Measurements from ENCODE around the gene ABCA10. TPM values are rescaled to one million over a fixed set of nuclear protein-coding genes. Genes with fewer than 3 reads are reported as not detected.

ABCA10 gene
- total RNA-seq, 2 experiments from 2014 or later: 0.22 to 0.38 TPM

GRCh38 chr17:69143683-69144231 lies 84.9 kb downstream of the ABCA10 start:
- H3K4me1 Mint-ChIP-seq (ENCODE audit: low read depth): no peaks in the 10 kb centered on the region
- no peaks in the 10 kb centered on the region for H3K36me3 Mint-ChIP-seq
- POLR2A ChIA-PET: no interaction called here
- H3K4me3 Mint-ChIP-seq: no peak overlapping the region
- intact Hi-C loops (cut with micrococcal nuclease): loop anchor here (10.0 kb wide), 1 partner anchor 109 kb away; no protein-coding TSS in a partner anchor
- no peaks in the 10 kb centered on the region for H3K9me3 Mint-ChIP-seq
- CTCF ChIA-PET: no interaction called here
- no peak for DNase-seq
- H3K27ac Mint-ChIP-seq: no peak overlapping the region
- peaks cover 2% of the 10 kb centered on the region for H3K27me3 Mint-ChIP-seq

GRCh38 chr17:69143151-69143550 lies 85.5 kb downstream of the ABCA10 start:
- DNase-seq: no peak
- Mint-ChIP-seq H3K27ac (no peak overlapping the region), H3K4me1 (ENCODE audit: low read depth) (no peaks in the 10 kb centered on the region), H3K36me3 (no peaks in the 10 kb centered on the region), H3K4me3 (no peak overlapping the region), H3K27me3 (peaks cover 2% of the 10 kb centered on the region), H3K9me3 (no peaks in the 10 kb centered on the region)
- ChIA-PET POLR2A (no interaction called here), CTCF (interaction anchor here (0.7 kb wide), 1 partner anchor 96 kb away, joined by 3 read pairs; no protein-coding TSS in a partner anchor)
- intact Hi-C loops (cut with micrococcal nuclease): loop anchor here (10.0 kb wide), 1 partner anchor 108 kb away; no protein-coding TSS in a partner anchor

- no peaks in the 10 kb centered on the region for H3K4me1 Mint-ChIP-seq (ENCODE audit: low read depth)
- CTCF ChIA-PET: no interaction called here
- no peaks in the 10 kb centered on the region for H3K36me3 Mint-ChIP-seq
- no peak overlapping the region for H3K27ac Mint-ChIP-seq
- intact Hi-C loops (cut with micrococcal nuclease): loop anchor here (10.0 kb wide), 1 partner anchor 107 kb away; no protein-coding TSS in a partner anchor
- peaks cover 2% of the 10 kb centered on the region for H3K27me3 Mint-ChIP-seq
- POLR2A ChIA-PET: no interaction called here
- H3K9me3 Mint-ChIP-seq: no peaks in the 10 kb centered on the region
- no peak for DNase-seq
- H3K4me3 Mint-ChIP-seq: no peak overlapping the region
Measured at GRCh38 chr17:69142175-69142802, 86.3 kb downstream of the ABCA10 start.

- Mint-ChIP-seq H3K27ac (no peak within 1 kb of the TSS), H3K27me3 (peaks cover 2% of the 10 kb centered on the region), H3K4me3 (no peak within 1 kb of the TSS), H3K9me3 (no peaks in the 10 kb centered on the region), H3K36me3 (no peaks in the 10 kb centered on the region), H3K4me1 (ENCODE audit: low read depth) (no peaks in the 10 kb centered on the region)
- no peak for DNase-seq
- ChIA-PET POLR2A (no interaction called here), CTCF (no interaction called here)
- intact Hi-C loops (cut with micrococcal nuclease): loop anchor here (10.0 kb wide), 1 partner anchor 107 kb away; no protein-coding TSS in a partner anchor
Measured at GRCh38 chr17:69141431-69142174, 87.0 kb downstream of the ABCA10 start, which contains the start of gene ABCA6. ABCA6 (minus strand) TSS chr17:69141895; CDS start chr17:69140703, 1,192 bp downstream.

- CTCF ChIA-PET: no interaction called here
- Mint-ChIP-seq H3K27me3 (no peaks in the 10 kb centered on the region), H3K4me1 (ENCODE audit: low read depth) (no peaks in the 10 kb centered on the region), H3K9me3 (no peaks in the 10 kb centered on the region), H3K27ac (no peak overlapping the region), H3K36me3 (no peaks in the 10 kb centered on the region), H3K4me3 (no peak overlapping the region)
- DNase-seq: no peak
- POLR2A ChIA-PET: no interaction called here
- intact Hi-C loops (cut with micrococcal nuclease): no loop called here
Measured at GRCh38 chr17:69134112-69134511, 94.5 kb downstream of the ABCA10 start.

GRCh38 chr17:69130627-69131296 lies 97.9 kb downstream of the ABCA10 start:
- POLR2A ChIA-PET: no interaction called here
- intact Hi-C loops (cut with micrococcal nuclease): no loop called here

GRCh38 chr17:69123626-69124025 lies 105.0 kb downstream of the ABCA10 start:
- Mint-ChIP-seq H3K4me1 (ENCODE audit: low read depth) (no peaks in the 10 kb centered on the region), H3K27ac (no peak overlapping the region), H3K27me3 (no peaks in the 10 kb centered on the region), H3K9me3 (no peaks in the 10 kb centered on the region), H3K4me3 (no peak overlapping the region), H3K36me3 (no peaks in the 10 kb centered on the region)
- DNase-seq: no peak
- intact Hi-C loops (cut with micrococcal nuclease): no loop called here
- ChIA-PET CTCF (no interaction called here), POLR2A (no interaction called here)

More at GRCh38 chr17:69130627-69131296, 97.9 kb downstream of the ABCA10 start:
- Mint-ChIP-seq H3K36me3 (no peaks in the 10 kb centered on the region), H3K27me3 (no peaks in the 10 kb centered on the region), H3K4me3 (no peak overlapping the region), H3K9me3 (no peaks in the 10 kb centered on the region), H3K27ac (no peak overlapping the region), H3K4me1 (ENCODE audit: low read depth) (no peaks in the 10 kb centered on the region)
- CTCF ChIA-PET: no interaction called here
- no peak for DNase-seq

- CTCF ChIA-PET: no interaction called here
- intact Hi-C loops (cut with micrococcal nuclease): no loop called here
- H3K4me1 Mint-ChIP-seq (ENCODE audit: low read depth): no peaks in the 10 kb centered on the region
- no peak overlapping the region for H3K4me3 Mint-ChIP-seq
- POLR2A ChIA-PET: no interaction called here
- H3K27me3 Mint-ChIP-seq: no peaks in the 10 kb centered on the region
- no peaks in the 10 kb centered on the region for H3K36me3 Mint-ChIP-seq
- DNase-seq: no peak
- no peaks in the 10 kb centered on the region for H3K9me3 Mint-ChIP-seq
- H3K27ac Mint-ChIP-seq: no peak overlapping the region
Measured at GRCh38 chr17:69122065-69122464, 106.6 kb downstream of the ABCA10 start.

- no peaks in the 10 kb centered on the region for H3K4me1 Mint-ChIP-seq (ENCODE audit: low read depth)
- intact Hi-C loops (cut with micrococcal nuclease): no loop called here
- no peak overlapping the region for H3K4me3 Mint-ChIP-seq
- no peaks in the 10 kb centered on the region for H3K27me3 Mint-ChIP-seq
- no peaks in the 10 kb centered on the region for H3K36me3 Mint-ChIP-seq
- POLR2A ChIA-PET: no interaction called here
- H3K27ac Mint-ChIP-seq: no peak overlapping the region
- CTCF ChIA-PET: no interaction called here
- no peaks in the 10 kb centered on the region for H3K9me3 Mint-ChIP-seq
- DNase-seq: no peak
Measured at GRCh38 chr17:69117855-69118784, 110.5 kb downstream of the ABCA10 start.

- Mint-ChIP-seq H3K9me3 (no peaks in the 10 kb centered on the region), H3K27me3 (no peaks in the 10 kb centered on the region), H3K36me3 (no peaks in the 10 kb centered on the region), H3K4me1 (ENCODE audit: low read depth) (no peaks in the 10 kb centered on the region), H3K27ac (no peak overlapping the region), H3K4me3 (no peak overlapping the region)
- CTCF ChIA-PET: no interaction called here
- intact Hi-C loops (cut with micrococcal nuclease): no loop called here
- POLR2A ChIA-PET: no interaction called here
- no peak for DNase-seq
Measured at GRCh38 chr17:69111794-69112193, 116.8 kb downstream of the ABCA10 start.

- Mint-ChIP-seq H3K4me3 (no peak overlapping the region), H3K4me1 (ENCODE audit: low read depth) (no peaks in the 10 kb centered on the region), H3K36me3 (no peaks in the 10 kb centered on the region), H3K9me3 (no peaks in the 10 kb centered on the region), H3K27me3 (no peaks in the 10 kb centered on the region), H3K27ac (no peak overlapping the region)
- ChIA-PET CTCF (no interaction called here), POLR2A (no interaction called here)
- intact Hi-C loops (cut with micrococcal nuclease): no loop called here
- DNase-seq: no peak
Measured at GRCh38 chr17:69105907-69106730, 122.5 kb downstream of the ABCA10 start.
